K562 (cell line): Measurements from ENCODE around the gene PGAP2. TPM values are rescaled to one million over a fixed set of nuclear protein-coding genes. Genes with fewer than 3 reads are reported as not detected.
A peak's percentile ranks its signal among the peaks of the same experiment; 100 is the strongest.

Experiments used
- ATAC-seq: fragments of 200-7000 bp; cut with Tn5 transposase; 3 replicates; pipeline ENCODE4 v1.9.1; 2020; ENCODE audit warnings: moderate library complexity
- BruUV-seq: library from RNA; stranded (reverse); fragments of 400-500 nt; replicated peaks from 2 replicates; lab custom pipeline; 2021; lab: Mats Ljungman, UMichigan
- CTCF ChIA-PET: fragments of 300-600 bp; formaldehyde crosslinking; extraction: SDS; loops from one replicate; lab custom pipeline; 2021; ENCODE audit warnings: low intra/inter-chr PET ratio; lab: Yijun Ruan, JAX
- POLR2A ChIA-PET: fragments of 300-600, 350-650 bp; sonication (Branson Sonifier 250); formaldehyde crosslinking; extraction: SDS; loops from one replicate; lab custom pipeline; 2021; ENCODE audit warnings: antibody characterized with exemption, inconsistent platforms; lab: Yijun Ruan, JAX
- DNase-seq, 4 experiments: peaks; one replicate each; pipeline versions ENCODE4 v3.0.0 to v3.0.0-alpha.2; 2011 to 2018; ENCODE audit warnings: low spot score in 3 of 4, mixed read lengths in 3 of 4; ENCODE audit errors: extremely low read depth in 1 of 4
- FAIRE-seq: peaks from 2 replicates; lab custom pipeline; 2011; peaks lifted over from hg19 to GRCh38; lab: Jason Lieb, UNC
- H2AFZ ChIP-seq: 2 replicates; pipeline ENCODE4 v1.6.0; 2011; ENCODE audit warnings: low read depth, low read length, control low read depth, inconsistent platforms
- H3K27ac ChIP-seq: fragments of 200-600 bp; 3 replicates; pipeline ENCODE4 v1.8.0; 2011; ENCODE audit warnings: low read depth, mild to moderate bottlenecking, control low read depth, inconsistent platforms, low read length, moderate library complexity, mixed read lengths; ENCODE audit errors: extremely low read depth
- H3K27me3 ChIP-seq, 2 experiments: fragments of 300-600 bp in 1 of 2; 2 replicates in 1 of 2; 3 replicates in 1 of 2; pipeline versions ENCODE4 v1.6.0 to v1.8.0; 2011; ENCODE audit warnings: inconsistent platforms in 2 of 2, low read length in 2 of 2, mild to moderate bottlenecking in 1 of 2, mixed read lengths in 1 of 2, moderate library complexity in 1 of 2; ENCODE audit not compliant: control insufficient read depth in 2 of 2, insufficient read depth in 2 of 2
- H3K36me3 ChIP-seq: fragments of 300-600 bp; 3 replicates; pipeline ENCODE4 v1.8.0; 2011; ENCODE audit warnings: mild to moderate bottlenecking, low read length, inconsistent platforms; ENCODE audit not compliant: control insufficient read depth, insufficient read depth
- H3K4me1 ChIP-seq, 2 experiments: fragments of 200-600 bp in 1 of 2; replicated peaks in 1 of 2; 2 replicates in 1 of 2; 3 replicates in 1 of 2; pipeline versions ENCODE4 v1.5.1 to v1.8.0; 2011; ENCODE audit warnings: inconsistent platforms in 2 of 2, low read length in 2 of 2, mild to moderate bottlenecking in 1 of 2, mixed read lengths in 1 of 2, moderate library complexity in 1 of 2; ENCODE audit not compliant: control insufficient read depth in 2 of 2, insufficient read depth in 2 of 2
- H3K4me2 ChIP-seq: 2 replicates; pipeline ENCODE4 v1.6.1; 2011; ENCODE audit warnings: low read length, control low read depth, inconsistent platforms, mixed read lengths; ENCODE audit not compliant: insufficient read depth
- H3K4me3 ChIP-seq: fragments of 200-600 bp; sonication (generic), shearing (Covaris generic); 2 replicates; pipeline ENCODE4 v1.5.1; 2016; ENCODE audit warnings: control low read depth, inconsistent platforms
- H3K79me2 ChIP-seq: fragments of 200-600 bp; 3 replicates; pipeline ENCODE4 v1.8.0; 2011; ENCODE audit warnings: low read length, inconsistent platforms; ENCODE audit not compliant: control insufficient read depth, insufficient read depth
- H3K9ac ChIP-seq, 2 experiments: 2 replicates each; pipeline versions ENCODE4 v1.6.0 to v1.6.1; 2011; ENCODE audit warnings: low read depth in 2 of 2, low read length in 2 of 2, control low read depth in 1 of 2, inconsistent platforms in 1 of 2, mild to moderate bottlenecking in 1 of 2, mixed read lengths in 1 of 2; ENCODE audit not compliant: insufficient read depth in 1 of 2
- H3K9me1 ChIP-seq: one replicate; pipeline ENCODE4 v1.6.0; 2011; ENCODE audit warnings: inconsistent platforms, mild to moderate bottlenecking, low read length, moderate library complexity; ENCODE audit not compliant: control insufficient read depth, insufficient read depth
- H3K9me3 ChIP-seq: replicated peaks from 2 replicates; pipeline ENCODE4 v1.5.1; 2011; ENCODE audit warnings: low read depth, low read length, inconsistent platforms; ENCODE audit not compliant: control insufficient read depth, insufficient read depth
- H4K20me1 ChIP-seq: replicated peaks from 2 replicates; pipeline ENCODE4 v1.6.1; 2011; ENCODE audit warnings: low read length, inconsistent platforms, mixed read lengths; ENCODE audit not compliant: control insufficient read depth, insufficient read depth
- BMI1 ChIP-seq: fragments of 150-350 bp; IDR thresholded peaks from 2 replicates; pipeline ENCODE4 v1.6.1; 2014; ENCODE audit warnings: low read length
- CBFB ChIP-seq: sonication (generic); formaldehyde crosslinking; IDR thresholded peaks from 2 replicates; pipeline ENCODE4 v1.4.0; 2020; ENCODE audit warnings: mild to moderate bottlenecking, missing genetic modification reagents
- GABPB1 ChIP-seq: sonication (generic); formaldehyde crosslinking; IDR thresholded peaks from 2 replicates; pipeline ENCODE4 v1.8.0; 2022; ENCODE audit warnings: mild to moderate bottlenecking, missing genetic modification reagents
- GTF2A2 ChIP-seq: IDR thresholded peaks from 2 replicates; pipeline ENCODE4 v1.6.1; 2016; ENCODE audit warnings: mild to moderate bottlenecking, missing genetic modification characterization, missing compliant biosample characterization
- HNRNPLL ChIP-seq: fragments of 200-400 bp; formaldehyde crosslinking; IDR thresholded peaks from 2 replicates; pipeline ENCODE4 v1.6.1; 2017; ENCODE audit warnings: low read length, low read depth, mild to moderate bottlenecking; ENCODE audit not compliant: poor library complexity, severe bottlenecking
- HOMEZ ChIP-seq: fragments of 250-450 bp; sonication (Bioruptor Pico); IDR thresholded peaks from 2 replicates; pipeline ENCODE4 v1.4.0; 2020; ENCODE audit warnings: mild to moderate bottlenecking, moderate library complexity
- ILF3 ChIP-seq: fragments of 450-650 bp; IDR thresholded peaks from 2 replicates; pipeline ENCODE4 v1.6.1; 2018; ENCODE audit warnings: antibody characterized with exemption, mild to moderate bottlenecking, moderate library complexity, borderline replicate concordance
- ILK ChIP-seq: fragments of 450-650 bp; IDR thresholded peaks from 2 replicates; pipeline ENCODE4 v1.6.1; 2016; ENCODE audit warnings: missing genetic modification characterization, low read depth, mild to moderate bottlenecking, missing compliant biosample characterization, moderate library complexity, borderline replicate concordance
- KDM5B ChIP-seq: fragments of 200-600 bp; sonication (generic); IDR thresholded peaks from 2 replicates; pipeline ENCODE4 v1.6.1; 2012; ENCODE audit warnings: low read depth, mild to moderate bottlenecking, moderate library complexity, low read length, control low read depth, inconsistent platforms; ENCODE audit not compliant: insufficient replicate concordance
- MYBL2 ChIP-seq, 2 experiments: fragments of 450-650 bp in 1 of 2; sonication (generic) in 1 of 2; formaldehyde crosslinking in 1 of 2; IDR thresholded peaks; 2 replicates each; pipeline versions ENCODE4 v1.6.1 to v1.8.1; 2017 to 2022; ENCODE audit warnings: borderline replicate concordance in 1 of 2, inconsistent platforms in 1 of 2, low read depth in 1 of 2, mild to moderate bottlenecking in 1 of 2, missing genetic modification reagents in 1 of 2, moderate library complexity in 1 of 2
- MYNN ChIP-seq, 2 experiments: sonication (generic); formaldehyde crosslinking in 1 of 2; IDR thresholded peaks; 2 replicates each; pipeline versions ENCODE4 v1.5.0 to v1.6.1; 2016 to 2020; ENCODE audit warnings: antibody characterized with exemption in 1 of 2, missing genetic modification reagents in 1 of 2
- NFRKB ChIP-seq: fragments of 450-650 bp; IDR thresholded peaks from 2 replicates; pipeline ENCODE4 v1.6.1; 2016; ENCODE audit warnings: low read depth
- NR0B1 ChIP-seq: fragments of 450-650 bp; IDR thresholded peaks from one replicate; pipeline ENCODE4 v1.6.1; 2018; ENCODE audit warnings: mild to moderate bottlenecking, moderate library complexity; ENCODE audit not compliant: partially characterized antibody
- PTRF ChIP-seq: fragments of 450-650 bp; IDR thresholded peaks from 2 replicates; pipeline ENCODE4 v1.6.1; 2016; ENCODE audit warnings: mild to moderate bottlenecking, missing genetic modification characterization, missing compliant biosample characterization
- RCOR1 ChIP-seq, 2 experiments: IDR thresholded peaks; 2 replicates each; pipeline ENCODE4 v1.6.1; 2012; ENCODE audit warnings: low read depth in 2 of 2, low read length in 2 of 2, borderline replicate concordance in 1 of 2, improper control_type of control experiment in 1 of 2
- SPI1 ChIP-seq: IDR thresholded peaks from 2 replicates; pipeline ENCODE4 v1.6.1; 2011; ENCODE audit warnings: low read depth, low read length, control low read depth, borderline replicate concordance
- ZBTB26 ChIP-seq: fragments of 450-650 bp; formaldehyde crosslinking; IDR thresholded peaks from 2 replicates; pipeline ENCODE4 v1.4.0; 2022; ENCODE audit warnings: missing genetic modification characterization
- ZNF24 ChIP-seq: fragments of 450-650 bp; IDR thresholded peaks from 2 replicates; pipeline ENCODE4 v1.6.1; 2016
- ZNF699 ChIP-seq: fragments of 250-450 bp; sonication (Bioruptor Pico); IDR thresholded peaks from 2 replicates; pipeline ENCODE4 v1.8.0; 2021; ENCODE audit warnings: mild to moderate bottlenecking, moderate library complexity; ENCODE audit not compliant: insufficient replicate concordance
- WGBS: fragments of 100-300 bp; shearing (Covaris generic); methylation state at CpG from one replicate; pipeline ENCODE4 v1.1.6; 2016; ENCODE audit warnings: low coverage, mixed read lengths; ENCODE audit not compliant: insufficient coverage; ENCODE audit errors: missing lambda C conversion rate; 5-methylcytosine and 5-hydroxymethylcytosine counted together
- in situ Hi-C: fragments of 300-500 bp; cut with MboI; formaldehyde crosslinking; loops from 4 replicates; pipeline ENCODE4 v1.15.0; 2018; ENCODE audit warnings: inconsistent platforms, mixed read lengths
- intact Hi-C: fragments of 100-400 bp; cut with micrococcal nuclease; formaldehyde crosslinking; loops from 2 replicates; pipeline ENCODE4 v1.14.2; 2022
- polyA plus RNA-seq, 8 experiments: library from polyadenylated mRNA; depleted of rRNA in 4 of 8; stranded (reverse) in 5 of 8; unstranded in 3 of 8; fragments of >200 nt; fragmentation: Nextera tagmentation in 2 of 8; fragmentation: Illumina TruSeq in 1 of 8; extraction: Ambion mirVana in 2 of 8; extraction: Trizol in 1 of 8; gene quantifications; 2 replicates each; pipeline versions ENCODE4 v1.2.1 to v1.2.3, GENCODE V29; 2011 to 2014; ENCODE audit warnings: inconsistent platforms in 1 of 8, missing spikeins in 1 of 8
- total RNA-seq, 7 experiments: library from RNA; depleted of rRNA in 6 of 7; stranded (reverse); fragments of >200 nt in 6 of 7; fragmentation: Illumina TruSeq in 2 of 7; extraction: Trizol in 2 of 7; gene quantifications; 2 replicates each; pipeline versions ENCODE4 v1.2.1 to v1.2.3, GENCODE V29; 2011 to 2021; ENCODE audit warnings: low replicate concordance in 1 of 7

The PGAP2 gene
- total and polyA plus RNA-seq, 9 of the 15 experiments (the other 6 are each of a cell fraction or from before 2014, with no cell fraction given), result 17.9 to 47.2 (median 33.7) TPM

- Histone ChIP-seq H3K27ac (peak overlapping the region; percentile 86), H4K20me1 (peaks cover 4% of the 10 kb centered on the region; the same call in 1 of the 2 replicates), H3K9me1 (no peaks in the 10 kb centered on the region), H2AFZ (no peak overlapping the region), H3K9ac (peak overlapping the region; percentile 84 to 94; a peak in 3 of 4 replicates), H3K4me1 (peaks cover 50 to 66% of the 10 kb centered on the region in 2 experiments), H3K27me3 (no peaks in the 10 kb centered on the region), H3K9me3 (no peaks in the 10 kb centered on the region), H3K4me2 (peak overlapping the region; percentile 93), H3K79me2 (peaks cover 84% of the 10 kb centered on the region), H3K4me3 (peak overlapping the region; percentile 89), H3K36me3 (peaks cover 50% of the 10 kb centered on the region)
- intact Hi-C loops, result no loop called here
- in situ Hi-C loops, result no loop called here
- POLR2A ChIA-PET, result interaction anchor here (0.6 to 2.7 kb wide), 7 partner anchors 12 to 209 kb away, joined by 3 to 18 read pairs (median 5); no protein-coding TSS in a partner anchor
- CTCF ChIA-PET, result no interaction called here
- DNase-seq (peak in 3 of 4 experiments; percentile 32 to 89 (median 80)), FAIRE-seq (peak; percentile 84), ATAC-seq (peak; percentile 55)
- 0% methylated on average over 1 of the region's 1 CpG for WGBS
- BruUV-seq, result no TSS peak
- TF ChIP-seq BMI1, result no peak
- TF ChIP-seq ZNF699 (CRISPR knock-in tag), result no peak
- TF ChIP-seq ILK (tag), result no peak
- no peak for TF ChIP-seq PTRF (tag)
- no peak for TF ChIP-seq HNRNPLL
- peak; percentile 96 for TF ChIP-seq SPI1
- 0 out of 2 replicates have a peak, but pooled peaks have one; percentile 7 for TF ChIP-seq GABPB1
- no peak for TF ChIP-seq NFRKB
- no peak for TF ChIP-seq NR0B1
- no peak for TF ChIP-seq ZBTB26 (CRISPR knock-in tag)
- TF ChIP-seq HOMEZ, result no peak
- TF ChIP-seq GTF2A2, result no peak
- no peak for TF ChIP-seq CBFB
- peak; percentile 37; the same call in 1 of the 2 replicates for TF ChIP-seq MYNN (IDR thresholded peaks at IDR 0.05)
- no peak for TF ChIP-seq MYNN (CRISPR knock-in tag; IDR thresholded peaks at IDR 0.05)
- TF ChIP-seq KDM5B, result no peak
- peak in 1 of 2 experiments; percentile 84; a peak in 2 of 4 replicates for TF ChIP-seq RCOR1 (IDR thresholded peaks at IDR 0.05; ENCODE audit: borderline replicate concordance in 1 of 2, low read depth in 2 of 2, low read length in 2 of 2)
- no peak for TF ChIP-seq MYBL2 (IDR thresholded peaks at IDR 0.05; ENCODE audit: low read depth)
- TF ChIP-seq MYBL2 (CRISPR knock-in tag; IDR thresholded peaks at IDR 0.05; ENCODE audit: borderline replicate concordance), result no peak
- TF ChIP-seq ILF3, result no peak
- no peak for TF ChIP-seq ZNF24
Measured at GRCh38 chr11:3837793-3838192, 29.4 kb downstream of the PGAP2 start.
